GM12878 (cell line): ENCODE data around the gene GINS2.

Experiments used
- BCL11A ChIP-seq: IDR thresholded peaks from 2 replicates; pipeline ENCODE4 v1.6.1; 2011; ENCODE audit warnings: low read depth, low read length
- CHD2 ChIP-seq: IDR thresholded peaks from 2 replicates; pipeline ENCODE4 v1.6.1; 2011; ENCODE audit warnings: low read depth, low read length, improper control_type of control experiment, borderline replicate concordance
- CREM ChIP-seq: IDR thresholded peaks from 2 replicates; pipeline ENCODE4 v1.6.1; 2014; ENCODE audit warnings: antibody characterized with exemption, low read depth
- CTCF ChIP-seq, 3 experiments: IDR thresholded peaks in 2 of 3; conservative IDR thresholded peaks in 1 of 3; 2 replicates each; pipeline ENCODE4 v1.5.1; 2011; ENCODE audit warnings: low read depth in 3 of 3, low read length in 3 of 3, mild to moderate bottlenecking in 3 of 3, control low read depth in 2 of 3, moderate library complexity in 2 of 3, inconsistent platforms in 1 of 3, mixed read lengths in 1 of 3; ENCODE audit not compliant: control insufficient read depth in 2 of 3, insufficient read depth in 1 of 3; ENCODE audit errors: extremely low read depth in 1 of 3
- EZH2 ChIP-seq: IDR thresholded peaks from 2 replicates; pipeline ENCODE4 v1.6.1; 2012; ENCODE audit warnings: low read depth, mild to moderate bottlenecking, control low read depth, inconsistent platforms, low read length, borderline replicate concordance; ENCODE audit not compliant: control insufficient read depth
- HDAC2 ChIP-seq: fragments of 200-600 bp; sonication (generic); IDR thresholded peaks from 2 replicates; pipeline ENCODE4 v1.6.1; 2017
- NFIC ChIP-seq: IDR thresholded peaks from 2 replicates; pipeline ENCODE4 v1.6.1; 2012; ENCODE audit warnings: low read depth, mild to moderate bottlenecking, inconsistent platforms, low read length, moderate library complexity
- POLR2A ChIP-seq: IDR thresholded peaks from 2 replicates; pipeline ENCODE4 v1.6.1; 2011; ENCODE audit warnings: low read depth, mild to moderate bottlenecking, low read length
- SUZ12 ChIP-seq: fragments of 200-600 bp; sonication (generic); IDR thresholded peaks from one replicate; pipeline ENCODE4 v1.6.1; 2018; ENCODE audit warnings: antibody characterized with exemption, mild to moderate bottlenecking; ENCODE audit not compliant: unreplicated experiment
- ZBTB33 ChIP-seq: fragments of 450-650 bp; IDR thresholded peaks from 2 replicates; pipeline ENCODE4 v1.6.1; 2017; ENCODE audit warnings: mild to moderate bottlenecking
- TF ChIP-seq, protein P1 (sequence below): fragments of 450-650 bp; formaldehyde crosslinking; IDR thresholded peaks from 2 replicates; pipeline ENCODE4 v1.4.0; 2020; ENCODE audit warnings: mild to moderate bottlenecking, moderate library complexity

- no peak for TF ChIP-seq CHD2
- TF ChIP-seq ZBTB33: no peak
- no peak for TF ChIP-seq POLR2A
- TF ChIP-seq EZH2: no peak
- no peak for TF ChIP-seq HDAC2
- TF ChIP-seq CREM: no peak
- no peak for TF ChIP-seq CTCF (IDR thresholded peaks at IDR 0.05 in 2 of 3, conservative IDR thresholded peaks at IDR 0.05 in 1 of 3; ENCODE audit: control insufficient read depth in 2 of 3, extremely low read depth in 1 of 3, insufficient read depth in 1 of 3, low read depth in 3 of 3, low read length in 3 of 3)
- TF ChIP-seq SUZ12: no peak
- no peak for TF ChIP-seq NFIC
- no peak for TF ChIP-seq BCL11A
- TF ChIP-seq, protein P1, sequence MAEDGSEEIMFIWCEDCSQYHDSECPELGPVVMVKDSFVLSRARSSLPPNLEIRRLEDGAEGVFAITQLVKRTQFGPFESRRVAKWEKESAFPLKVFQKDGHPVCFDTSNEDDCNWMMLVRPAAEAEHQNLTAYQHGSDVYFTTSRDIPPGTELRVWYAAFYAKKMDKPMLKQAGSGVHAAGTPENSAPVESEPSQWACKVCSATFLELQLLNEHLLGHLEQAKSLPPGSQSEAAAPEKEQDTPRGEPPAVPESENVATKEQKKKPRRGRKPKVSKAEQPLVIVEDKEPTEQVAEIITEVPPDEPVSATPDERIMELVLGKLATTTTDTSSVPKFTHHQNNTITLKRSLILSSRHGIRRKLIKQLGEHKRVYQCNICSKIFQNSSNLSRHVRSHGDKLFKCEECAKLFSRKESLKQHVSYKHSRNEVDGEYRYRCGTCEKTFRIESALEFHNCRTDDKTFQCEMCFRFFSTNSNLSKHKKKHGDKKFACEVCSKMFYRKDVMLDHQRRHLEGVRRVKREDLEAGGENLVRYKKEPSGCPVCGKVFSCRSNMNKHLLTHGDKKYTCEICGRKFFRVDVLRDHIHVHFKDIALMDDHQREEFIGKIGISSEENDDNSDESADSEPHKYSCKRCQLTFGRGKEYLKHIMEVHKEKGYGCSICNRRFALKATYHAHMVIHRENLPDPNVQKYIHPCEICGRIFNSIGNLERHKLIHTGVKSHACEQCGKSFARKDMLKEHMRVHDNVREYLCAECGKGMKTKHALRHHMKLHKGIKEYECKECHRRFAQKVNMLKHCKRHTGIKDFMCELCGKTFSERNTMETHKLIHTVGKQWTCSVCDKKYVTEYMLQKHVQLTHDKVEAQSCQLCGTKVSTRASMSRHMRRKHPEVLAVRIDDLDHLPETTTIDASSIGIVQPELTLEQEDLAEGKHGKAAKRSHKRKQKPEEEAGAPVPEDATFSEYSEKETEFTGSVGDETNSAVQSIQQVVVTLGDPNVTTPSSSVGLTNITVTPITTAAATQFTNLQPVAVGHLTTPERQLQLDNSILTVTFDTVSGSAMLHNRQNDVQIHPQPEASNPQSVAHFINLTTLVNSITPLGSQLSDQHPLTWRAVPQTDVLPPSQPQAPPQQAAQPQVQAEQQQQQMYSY (CRISPR knock-in tag): no peak
Measured at GRCh38 chr16:85685251-85685650, 3.5 kb downstream of the GINS2 start.
